H9 (cell line): ENCODE results near the gene C3orf52. TPM values are rescaled to one million over a fixed set of nuclear protein-coding genes. Genes with fewer than 3 reads are reported as not detected.
A peak's percentile ranks its signal among the peaks of the same experiment; 100 is the strongest.

Source experiments
- DNase-seq: peaks from one replicate; pipeline ENCODE4 v3.0.0-alpha.2; 2017
- H2AFZ ChIP-seq: one replicate; pipeline ENCODE4 v1.6.1; 2013; ENCODE audit warnings: mild to moderate bottlenecking, low read length, control low read depth, moderate library complexity
- H2AK5ac ChIP-seq: 2 replicates; pipeline ENCODE4 v1.6.1; 2013; ENCODE audit warnings: low read length, control low read depth, mixed read lengths; ENCODE audit not compliant: insufficient read length
- H2BK120ac ChIP-seq: one replicate; pipeline ENCODE4 v1.6.1; 2013; ENCODE audit warnings: low read depth, mild to moderate bottlenecking, low read length, control low read depth, inconsistent platforms; ENCODE audit not compliant: poor library complexity, severe bottlenecking
- H2BK12ac ChIP-seq: 2 replicates; pipeline ENCODE4 v1.6.1; 2013; ENCODE audit warnings: low read length, control low read depth, mixed read lengths, low read depth; ENCODE audit not compliant: insufficient read length
- H2BK15ac ChIP-seq: 2 replicates; pipeline ENCODE4 v1.6.1; 2013; ENCODE audit warnings: low read depth, low read length, control low read depth
- H2BK20ac ChIP-seq: one replicate; pipeline ENCODE4 v1.6.1; 2013; ENCODE audit warnings: low read depth, mild to moderate bottlenecking, low read length, control low read depth, inconsistent platforms; ENCODE audit not compliant: poor library complexity, severe bottlenecking
- H2BK5ac ChIP-seq: 2 replicates; pipeline ENCODE4 v1.6.1; 2013; ENCODE audit warnings: low read length, control low read depth, mixed read lengths; ENCODE audit not compliant: insufficient read length
- H3K14ac ChIP-seq: 2 replicates; pipeline ENCODE4 v1.6.1; 2013; ENCODE audit warnings: low read length, control low read depth; ENCODE audit not compliant: insufficient read depth
- H3K18ac ChIP-seq: 2 replicates; pipeline ENCODE4 v1.6.1; 2013; ENCODE audit warnings: low read depth, mild to moderate bottlenecking, mixed read lengths, low read length, control low read depth; ENCODE audit not compliant: insufficient read length
- H3K23ac ChIP-seq: 2 replicates; pipeline ENCODE4 v1.6.1; 2013; ENCODE audit warnings: low read length, control low read depth, mixed read lengths, low read depth; ENCODE audit not compliant: insufficient read length
- H3K23me2 ChIP-seq: 2 replicates; pipeline ENCODE4 v1.6.1; 2013; ENCODE audit warnings: low read depth, mild to moderate bottlenecking, mixed read lengths, low read length, control low read depth; ENCODE audit not compliant: insufficient read length, poor library complexity, severe bottlenecking
- H3K27ac ChIP-seq: 2 replicates; pipeline ENCODE4 v1.5.1; 2013; ENCODE audit warnings: low read length, control low read depth, mixed read lengths, low read depth; ENCODE audit not compliant: insufficient read length
- H3K27me3 ChIP-seq: 2 replicates; pipeline ENCODE4 v1.6.1; 2013; ENCODE audit warnings: low read length, control low read depth, inconsistent platforms; ENCODE audit not compliant: insufficient read depth
- H3K4ac ChIP-seq: 2 replicates; pipeline ENCODE4 v1.6.1; 2013; ENCODE audit warnings: low read depth, mild to moderate bottlenecking, control low read depth, inconsistent platforms, low read length, moderate library complexity
- H3K4me1 ChIP-seq: 2 replicates; pipeline ENCODE4 v1.6.1; 2013; ENCODE audit warnings: low read length, control low read depth, inconsistent platforms; ENCODE audit not compliant: insufficient read depth
- H3K4me2 ChIP-seq: 2 replicates; pipeline ENCODE4 v1.6.1; 2013; ENCODE audit warnings: low read length, control low read depth, mixed read lengths; ENCODE audit not compliant: insufficient read length, insufficient read depth
- H3K56ac ChIP-seq: 2 replicates; pipeline ENCODE4 v1.6.1; 2013; ENCODE audit warnings: low read depth, mild to moderate bottlenecking, mixed read lengths, low read length, control low read depth; ENCODE audit not compliant: insufficient read length
- H3K79me1 ChIP-seq: 2 replicates; pipeline ENCODE4 v1.6.1; 2013; ENCODE audit warnings: low read depth, mild to moderate bottlenecking, moderate library complexity, low read length, control low read depth, inconsistent platforms; ENCODE audit not compliant: insufficient read depth, poor library complexity, severe bottlenecking
- H3K79me2 ChIP-seq: 2 replicates; pipeline ENCODE4 v1.6.1; 2013; ENCODE audit warnings: low read length, control low read depth, inconsistent platforms; ENCODE audit not compliant: insufficient read depth
- H3K9ac ChIP-seq: 2 replicates; pipeline ENCODE4 v1.6.1; 2013; ENCODE audit warnings: low read length, control low read depth, mixed read lengths; ENCODE audit not compliant: insufficient read length; ENCODE audit errors: extremely low read depth
- H3K9me3 ChIP-seq: one replicate; pipeline ENCODE4 v1.6.1; 2013; ENCODE audit warnings: low read depth, low read length, inconsistent platforms; ENCODE audit not compliant: control insufficient read depth
- H3T11ph ChIP-seq: one replicate; pipeline ENCODE4 v1.6.1; 2013; ENCODE audit warnings: mild to moderate bottlenecking, low read length, control low read depth, inconsistent platforms
- H4K20me1 ChIP-seq: one replicate; pipeline ENCODE4 v1.6.1; 2013; ENCODE audit not compliant: control insufficient read depth, insufficient read length, insufficient read depth
- H4K5ac ChIP-seq: 2 replicates; pipeline ENCODE4 v1.6.1; 2013; ENCODE audit warnings: low read depth, mild to moderate bottlenecking, mixed read lengths, low read length, control low read depth; ENCODE audit not compliant: insufficient read length
- H4K8ac ChIP-seq: replicated peaks from 2 replicates; pipeline ENCODE4 v1.6.1; 2013; ENCODE audit warnings: low read length, control low read depth, mixed read lengths, low read depth; ENCODE audit not compliant: insufficient read length
- H4K91ac ChIP-seq: 2 replicates; pipeline ENCODE4 v1.6.1; 2013; ENCODE audit warnings: low read depth, mild to moderate bottlenecking, moderate library complexity, mixed read lengths, low read length, control low read depth; ENCODE audit not compliant: insufficient read length
- H3K27ac Mint-ChIP-seq, 3 experiments: 2 replicates in 2 of 3; 3 replicates in 1 of 3; pipeline ENCODE4 v1.8.0; 2020 to 2021; ENCODE audit warnings: mixed read lengths in 3 of 3, mild to moderate bottlenecking in 1 of 3, moderate library complexity in 1 of 3
- H3K27me3 Mint-ChIP-seq: 2 replicates; pipeline ENCODE4 v1.8.0; 2021; ENCODE audit warnings: low read depth, mild to moderate bottlenecking, moderate library complexity, mixed read lengths
- H3K36me3 Mint-ChIP-seq, 3 experiments: 2 replicates in 2 of 3; 3 replicates in 1 of 3; pipeline ENCODE4 v1.8.0; 2020 to 2021; ENCODE audit warnings: low read depth in 3 of 3, mixed read lengths in 3 of 3; ENCODE audit not compliant: insufficient read depth in 1 of 3
- H3K4me1 Mint-ChIP-seq, 2 experiments: 2 replicates each; pipeline ENCODE4 v1.8.0; 2020; ENCODE audit warnings: mixed read lengths in 2 of 2
- H3K4me3 Mint-ChIP-seq, 2 experiments: 2 replicates in 1 of 2; 3 replicates in 1 of 2; pipeline ENCODE4 v1.8.0; 2020 to 2021; ENCODE audit warnings: mild to moderate bottlenecking in 2 of 2, mixed read lengths in 2 of 2, moderate library complexity in 1 of 2
- H3K9me3 Mint-ChIP-seq, 2 experiments: 2 replicates in 1 of 2; 3 replicates in 1 of 2; pipeline ENCODE4 v1.8.0; 2020; ENCODE audit warnings: mild to moderate bottlenecking in 2 of 2, mixed read lengths in 2 of 2, moderate library complexity in 1 of 2
- WGBS: extraction: QIAGEN DNeasy Blood & Tissue Kit; methylation state at CpG from one replicate; pipeline ENCODE4 v1.1.7; 2013; ENCODE audit warnings: missing lambda C conversion rate, low lambda C conversion rate, mixed read lengths; ENCODE audit not compliant: insufficient read length; ENCODE audit errors: extremely low coverage; 5-methylcytosine and 5-hydroxymethylcytosine counted together
- total RNA-seq: library from RNA; stranded (reverse); gene quantifications from 2 replicates; pipeline ENCODE4 v1.2.1, GENCODE V29; 2021
- TF ChIP-seq, protein P1 (sequence below): fragments of 200-600 bp; sonication (generic); conservative IDR thresholded peaks from 3 replicates; pipeline ENCODE4 v1.8.0; 2021; ENCODE audit warnings: antibody characterized with exemption, mild to moderate bottlenecking

Gene C3orf52
- total RNA-seq, 1 experiment from 2014 or later: 11.2 TPM

DNA sequence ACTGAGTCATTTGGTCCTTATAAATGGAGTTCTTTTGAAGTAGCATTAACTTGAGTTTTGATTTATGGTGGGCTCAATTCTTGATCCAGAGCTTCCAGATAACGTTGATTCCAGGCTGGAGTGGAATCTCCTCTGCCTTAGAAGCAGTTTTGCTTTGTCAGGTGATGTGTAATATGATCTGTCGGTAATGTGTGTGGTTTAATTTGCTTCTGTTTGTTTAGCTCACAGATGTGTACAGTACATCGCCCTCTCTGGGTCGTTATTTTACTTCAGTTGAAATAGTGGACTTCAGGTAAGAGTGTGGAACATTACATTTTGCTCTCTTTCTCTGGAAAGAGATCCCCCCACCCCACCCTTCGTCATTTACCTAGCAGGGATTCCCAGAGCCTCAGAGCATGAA, 23.1 kb downstream of the C3orf52 start:
- Histone ChIP-seq H4K20me1 (no peaks in the 10 kb centered on the region), H2BK20ac (no peak overlapping the region), H2BK12ac (no peak overlapping the region), H3K4me2 (no peak overlapping the region), H3K9me3 (no peaks in the 10 kb centered on the region), H3K18ac (no peak overlapping the region), H2AK5ac (no peak overlapping the region), H3K79me2 (no peaks in the 10 kb centered on the region), H3K27me3 (no peaks in the 10 kb centered on the region), H4K91ac (no peak overlapping the region), H3K23me2 (no peaks in the 10 kb centered on the region), H2BK15ac (no peak overlapping the region), H3K23ac (no peak overlapping the region), H3T11ph (no peak overlapping the region), H2BK5ac (no peak overlapping the region), H2AFZ (no peak overlapping the region), H4K5ac (no peak overlapping the region), H3K27ac (no peak overlapping the region), H4K8ac (no peak overlapping the region), H3K56ac (no peak overlapping the region), H3K4ac (no peak overlapping the region), H3K79me1 (no peaks in the 10 kb centered on the region), H3K14ac (no peak overlapping the region), H3K9ac (no peak overlapping the region), H3K4me1 (no peaks in the 10 kb centered on the region), H2BK120ac (no peak overlapping the region)
- Mint-ChIP-seq H3K27ac (peak overlapping the region in 2 of 3 experiments; percentile 22 to 24; a peak in 2 of 7 replicates), H3K9me3 (no peaks in the 10 kb centered on the region), H3K4me1 (peaks cover 8 to 10% of the 10 kb centered on the region in 2 experiments), H3K27me3 (no peaks in the 10 kb centered on the region), H3K4me3 (no peak overlapping the region), H3K36me3 (peaks cover 9 to 18% (median 12%) of the 10 kb centered on the region in 3 experiments; a peak in 5 of 7 replicates)
- TF ChIP-seq, protein P1, sequence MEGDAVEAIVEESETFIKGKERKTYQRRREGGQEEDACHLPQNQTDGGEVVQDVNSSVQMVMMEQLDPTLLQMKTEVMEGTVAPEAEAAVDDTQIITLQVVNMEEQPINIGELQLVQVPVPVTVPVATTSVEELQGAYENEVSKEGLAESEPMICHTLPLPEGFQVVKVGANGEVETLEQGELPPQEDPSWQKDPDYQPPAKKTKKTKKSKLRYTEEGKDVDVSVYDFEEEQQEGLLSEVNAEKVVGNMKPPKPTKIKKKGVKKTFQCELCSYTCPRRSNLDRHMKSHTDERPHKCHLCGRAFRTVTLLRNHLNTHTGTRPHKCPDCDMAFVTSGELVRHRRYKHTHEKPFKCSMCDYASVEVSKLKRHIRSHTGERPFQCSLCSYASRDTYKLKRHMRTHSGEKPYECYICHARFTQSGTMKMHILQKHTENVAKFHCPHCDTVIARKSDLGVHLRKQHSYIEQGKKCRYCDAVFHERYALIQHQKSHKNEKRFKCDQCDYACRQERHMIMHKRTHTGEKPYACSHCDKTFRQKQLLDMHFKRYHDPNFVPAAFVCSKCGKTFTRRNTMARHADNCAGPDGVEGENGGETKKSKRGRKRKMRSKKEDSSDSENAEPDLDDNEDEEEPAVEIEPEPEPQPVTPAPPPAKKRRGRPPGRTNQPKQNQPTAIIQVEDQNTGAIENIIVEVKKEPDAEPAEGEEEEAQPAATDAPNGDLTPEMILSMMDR: no peak
- no CpG with 5 or more reads among the region's 5 CpGs for WGBS
- no peak for DNase-seq
